A204.1 (cell line): ENCODE measurements around the gene MB21D2.

Experiments
- FAIRE-seq: peaks from 2 replicates; lab custom pipeline; 2012; peaks lifted over from hg19 to GRCh38; lab: Jason Lieb, UNC

The MB21D2 gene

GRCh38 chr3:192831801-192832347, 85.8 kb downstream of the MB21D2 start:
- FAIRE-seq, result no peak

DNA sequence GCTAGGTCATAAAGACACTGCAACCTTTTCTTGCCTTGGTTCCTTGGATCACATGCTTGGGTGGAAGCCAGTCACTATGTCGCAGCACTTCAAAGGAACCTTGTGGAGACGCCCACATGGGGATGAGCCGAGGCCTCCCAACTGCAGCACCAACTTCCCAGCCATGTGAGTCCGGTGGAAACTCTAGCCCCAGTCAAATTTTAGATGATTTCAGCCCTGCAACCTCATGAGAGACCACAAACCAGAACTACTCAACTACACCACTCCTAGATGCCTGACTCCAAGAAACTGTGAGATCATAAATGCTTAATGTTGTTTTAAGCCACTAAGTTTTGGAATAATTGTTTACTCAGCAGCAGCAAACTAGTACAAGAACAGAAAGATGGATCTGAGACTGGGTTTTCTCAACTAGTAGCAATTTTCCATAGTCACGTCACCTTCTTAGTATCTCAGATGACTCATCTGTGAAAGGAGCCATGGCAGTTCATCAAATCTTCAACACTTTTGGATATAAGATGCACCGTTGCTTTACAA, 86.5 kb downstream of the MB21D2 start:
- FAIRE-seq, result no peak

DNA sequence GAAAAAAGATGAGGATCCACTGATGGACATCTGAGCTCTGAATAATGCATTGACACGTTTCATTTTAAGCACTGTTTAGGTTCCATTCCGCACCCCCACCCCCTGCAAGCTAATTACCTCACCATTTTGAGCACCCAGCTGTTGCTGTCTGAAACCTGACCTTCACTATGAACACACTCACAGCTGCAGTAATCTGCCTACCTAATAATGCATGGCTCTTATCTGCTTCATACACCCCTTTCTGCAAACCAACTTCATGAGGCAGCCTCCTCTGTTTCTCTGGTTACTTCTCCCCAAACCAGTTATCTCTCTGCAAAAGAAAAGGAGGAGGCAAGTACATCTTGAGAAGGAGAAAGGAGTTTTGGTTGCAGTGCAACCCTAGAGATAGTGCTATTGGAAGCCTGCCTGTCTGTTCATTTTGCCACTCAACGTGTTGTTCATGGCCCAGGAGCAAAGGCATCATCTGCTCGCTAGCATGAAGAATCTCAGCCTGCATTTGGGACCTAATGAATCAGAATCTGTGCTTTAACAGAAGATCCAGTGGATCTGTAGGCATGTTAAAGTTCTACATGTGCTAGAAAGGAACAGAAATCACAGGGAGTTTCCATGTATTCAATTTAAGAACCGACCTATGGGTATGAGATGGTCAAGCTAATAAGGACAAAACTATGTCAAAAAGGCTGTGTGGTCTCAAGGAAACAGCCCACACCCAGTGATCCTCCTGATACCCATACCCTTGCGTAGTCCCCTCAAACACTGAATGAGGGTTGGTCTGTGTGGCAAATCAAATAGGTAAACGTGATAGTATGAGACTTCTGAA, 87.2 kb downstream of the MB21D2 start:
- no peak for FAIRE-seq

DNA sequence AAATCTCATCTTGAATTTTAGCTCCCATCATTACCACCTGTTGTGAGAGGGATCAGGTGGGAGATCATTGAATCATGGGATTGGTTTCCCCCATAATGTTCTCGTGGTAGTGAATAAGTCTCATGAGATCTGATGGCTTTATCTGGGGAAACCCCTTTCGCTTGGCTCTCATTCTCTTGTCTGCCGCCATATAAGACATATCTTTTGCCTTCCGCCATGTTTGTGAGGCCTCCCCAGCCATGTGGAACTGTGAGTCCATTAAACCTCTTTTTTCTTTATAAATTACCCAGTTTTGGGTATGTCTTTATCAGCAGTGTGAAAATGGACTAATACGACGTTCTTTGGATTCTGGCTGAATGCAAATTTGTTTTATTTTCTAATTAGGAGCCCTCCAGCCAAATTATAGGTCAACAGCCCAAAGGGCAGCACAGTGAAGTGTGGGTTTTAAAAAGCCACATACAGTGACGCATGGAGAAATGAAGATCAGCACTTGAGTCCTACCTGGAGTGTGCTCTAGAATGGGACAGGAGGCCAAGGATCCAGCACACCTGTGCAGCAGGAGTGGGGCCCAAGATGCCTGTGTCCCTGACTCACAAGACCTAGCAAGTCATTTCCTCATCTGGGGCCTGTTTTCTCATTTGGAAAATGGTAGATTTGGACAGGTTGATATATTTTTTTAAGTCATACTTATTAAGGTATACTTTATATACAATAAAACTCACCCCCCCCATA, 89.6 kb downstream of the MB21D2 start:
- no peak for FAIRE-seq

DNA sequence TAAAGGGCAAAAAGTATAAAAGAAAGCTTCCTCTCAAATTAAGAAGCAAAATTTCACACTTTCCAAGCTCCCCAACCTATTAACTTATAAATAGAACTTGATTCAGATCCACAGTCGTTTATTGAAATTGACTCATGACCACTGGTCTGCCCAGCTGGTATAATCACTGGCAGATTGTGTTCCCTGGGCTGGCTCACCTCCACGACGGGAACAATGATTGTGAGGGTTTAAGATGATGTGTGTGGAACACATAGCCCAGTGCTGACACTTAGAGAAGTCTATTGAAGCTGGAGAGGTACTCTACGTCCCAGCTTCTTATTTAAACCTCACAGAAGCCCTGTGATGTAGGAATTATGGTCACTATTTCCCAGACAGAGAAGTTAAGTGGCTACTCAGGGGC, 90.4 kb downstream of the MB21D2 start:
- FAIRE-seq, result no peak

GRCh38 chr3:192826214-192827006, 91.2 kb downstream of the MB21D2 start:
- FAIRE-seq, result no peak

DNA sequence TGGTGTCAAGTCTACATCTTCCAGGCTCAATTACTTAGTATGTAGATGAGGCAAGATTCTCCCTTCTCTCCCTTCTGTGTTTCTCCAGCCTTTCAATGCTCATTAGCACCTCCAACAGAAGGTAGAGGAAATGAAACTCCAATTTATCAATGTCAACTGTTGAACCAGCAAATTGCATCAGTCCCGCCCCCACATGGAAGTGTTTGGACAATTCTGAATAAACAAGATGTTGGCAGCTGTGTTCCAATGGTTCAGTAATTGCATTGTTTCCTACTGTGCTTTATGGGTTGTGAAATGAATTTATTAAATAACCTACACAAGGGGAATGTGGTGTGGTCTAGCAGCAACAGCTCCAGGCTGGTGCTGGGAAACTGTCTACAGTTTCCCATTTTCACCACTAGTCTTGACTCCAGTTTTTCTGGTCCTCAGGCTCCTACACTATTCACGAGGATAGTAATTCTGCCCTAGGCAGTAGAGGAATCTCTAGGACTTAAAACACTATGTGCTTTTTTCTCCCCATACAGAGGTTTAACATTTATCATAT, 91.9 kb downstream of the MB21D2 start:
- no peak for FAIRE-seq

- no peak for FAIRE-seq
These were observed 92.4 kb downstream of the MB21D2 start for GRCh38 chr3:192825216-192825615.

DNA sequence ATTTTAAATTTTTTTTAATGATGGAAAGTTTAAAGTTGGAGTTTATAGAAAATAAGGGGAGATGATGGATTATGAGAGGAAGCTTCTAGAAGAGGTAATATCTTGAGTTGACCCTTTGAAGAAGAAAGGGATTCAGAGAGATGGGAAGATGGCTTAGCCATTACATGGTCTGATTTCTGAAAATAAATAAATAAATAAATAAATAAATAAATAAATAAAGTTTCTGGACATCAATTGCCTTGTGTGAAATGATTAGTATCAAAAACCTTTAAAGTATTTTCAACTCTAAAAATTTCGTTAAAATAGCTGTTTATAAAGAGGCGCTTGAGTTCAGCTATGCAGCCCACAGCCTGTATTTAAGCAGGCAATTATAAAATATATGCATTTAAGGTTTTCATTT, 93.3 kb downstream of the MB21D2 start:
- FAIRE-seq, result no peak

GRCh38 chr3:192821161-192821560, 96.5 kb downstream of the MB21D2 start:
- FAIRE-seq, result no peak

GRCh38 chr3:192820161-192820560, 97.5 kb downstream of the MB21D2 start:
- no peak for FAIRE-seq

GRCh38 chr3:192819001-192819569, 98.6 kb downstream of the MB21D2 start:
- no peak for FAIRE-seq

GRCh38 chr3:192818126-192818525, 99.5 kb downstream of the MB21D2 start:
- no peak for FAIRE-seq

GRCh38 chr3:192817506-192817905, 100.2 kb downstream of the MB21D2 start:
- FAIRE-seq, result no peak

- no peak for FAIRE-seq
These were observed 100.6 kb downstream of the MB21D2 start for GRCh38 chr3:192817053-192817452.

- FAIRE-seq, result peak; percentile 89
These were observed 101.3 kb downstream of the MB21D2 start for GRCh38 chr3:192816351-192816750.

DNA sequence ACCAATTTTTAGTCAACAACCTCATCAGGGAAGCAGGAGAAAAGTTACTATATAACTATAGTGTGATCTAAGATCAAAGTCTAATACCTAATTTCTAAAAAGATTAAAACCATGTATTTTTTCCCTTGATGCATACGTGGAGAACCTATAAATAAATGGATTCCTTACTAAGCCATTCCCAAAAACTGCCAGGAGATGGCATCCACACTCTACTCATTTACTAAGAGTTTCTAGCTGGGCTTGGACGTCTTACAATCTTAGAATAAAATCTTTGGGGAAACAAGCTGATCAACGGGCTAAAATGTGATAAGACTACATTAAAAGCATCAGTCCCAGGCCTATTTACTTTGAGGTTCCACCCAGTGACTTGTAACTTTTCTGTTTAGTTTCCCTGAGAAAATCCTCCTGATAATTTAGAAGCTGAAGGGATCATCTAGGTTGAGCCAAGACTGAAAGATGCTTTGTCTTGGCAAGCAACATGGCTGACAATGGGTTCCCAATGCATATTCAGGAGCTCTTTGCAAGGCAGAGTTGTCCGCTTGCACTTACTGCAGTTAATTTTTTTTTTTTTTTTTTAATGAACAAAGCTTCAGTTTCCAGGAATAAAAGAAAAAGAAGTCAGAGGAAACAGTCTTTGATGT, 104.8 kb downstream of the MB21D2 start:
- peak; percentile 75 for FAIRE-seq

DNA sequence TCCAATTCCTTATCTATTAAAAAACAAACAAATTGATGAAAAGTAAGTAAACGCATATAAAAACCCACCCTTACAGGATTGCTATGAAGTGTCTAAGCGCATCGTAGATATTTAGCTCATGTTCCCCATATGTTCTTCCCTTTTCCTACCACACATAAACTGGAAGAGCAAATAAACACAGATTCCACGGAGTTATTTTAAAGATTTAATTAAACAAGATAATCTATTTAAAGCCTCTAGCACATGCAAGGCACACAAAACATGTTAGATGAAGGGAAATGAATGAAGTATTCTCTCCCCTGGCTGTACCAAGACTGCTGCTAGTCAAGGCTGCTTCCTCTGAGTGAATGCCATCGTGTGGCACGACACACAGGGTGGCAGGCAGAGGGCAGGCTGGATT, 111.9 kb downstream of the MB21D2 start:
- no peak for FAIRE-seq

- FAIRE-seq, result no peak
These were observed 113.2 kb downstream of the MB21D2 start for GRCh38 chr3:192804502-192804901.

GRCh38 chr3:192802957-192803899, 114.4 kb downstream of the MB21D2 start:
- FAIRE-seq, result peak; percentile 83
